Measurements from ENCODE around the gene ZC3H12A. TPM values are rescaled to one million over a fixed set of nuclear protein-coding genes. Genes with fewer than 3 reads are reported as not detected.

The ZC3H12A gene
- total and polyA plus RNA-seq, 4 donors, result 2.1 to 10.9 (median 3.0) TPM

DNA sequence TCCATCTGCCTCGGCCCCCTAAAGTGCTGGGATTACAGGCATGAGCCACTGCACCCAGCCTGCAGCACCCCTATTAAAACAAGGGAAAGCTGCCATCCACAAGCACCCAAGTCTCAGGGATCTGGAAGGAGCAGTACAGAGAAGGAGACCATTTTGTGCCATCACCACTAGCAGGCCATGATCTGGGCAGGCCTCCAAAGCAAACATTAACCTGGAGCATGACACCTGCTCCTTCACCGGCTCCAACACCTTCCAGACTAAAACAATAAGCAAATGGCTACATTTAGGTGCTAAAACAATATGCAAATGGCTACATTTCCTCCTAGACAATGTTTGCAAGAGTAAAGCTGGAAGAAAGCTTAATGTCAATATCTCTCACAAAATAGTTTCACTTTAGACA lies 23.5 kb downstream of the ZC3H12A start:
- 51% methylated on average over 2 of the region's 2 CpGs for WGBS
- no peak for DNase-seq (ENCODE audit: low spot score)
- peaks cover 6 to 26% (median 19%) of the 10 kb centered on the region in 4 donors for H3K36me3 ChIP-seq (ENCODE audit: control insufficient read depth in 4 of 4, insufficient read depth in 3 of 4, low read depth in 1 of 4, low read length in 3 of 4)
- no peak overlapping the region for H3K4me3 ChIP-seq (ENCODE audit: low read depth in 1 of 3, low read length in 3 of 3)
- H3K27me3 ChIP-seq (ENCODE audit: control insufficient read depth in 4 of 4, insufficient read depth in 4 of 4, low read length in 3 of 4), result no peaks in the 10 kb centered on the region
- H3K9ac ChIP-seq (ENCODE audit: low read depth in 1 of 2, low read length in 2 of 2), result no peak overlapping the region
- no peaks in the 10 kb centered on the region for H3K9me3 ChIP-seq (ENCODE audit: control insufficient read depth in 4 of 4, low read length in 3 of 4)
- TF ChIP-seq YY1 (IDR thresholded peaks at IDR 0.05), result peak; percentile 82
- TF ChIP-seq HNF4G (IDR thresholded peaks at IDR 0.05), result no peak
- H3K4me1 ChIP-seq (ENCODE audit: control insufficient read depth in 4 of 4, insufficient read depth in 4 of 4, low read length in 3 of 4), result peaks cover 1 to 7% (median 6%) of the 10 kb centered on the region in 4 donors
- no peak overlapping the region for H3K27ac ChIP-seq (ENCODE audit: low read depth in 1 of 2, low read length in 2 of 2)

DNA sequence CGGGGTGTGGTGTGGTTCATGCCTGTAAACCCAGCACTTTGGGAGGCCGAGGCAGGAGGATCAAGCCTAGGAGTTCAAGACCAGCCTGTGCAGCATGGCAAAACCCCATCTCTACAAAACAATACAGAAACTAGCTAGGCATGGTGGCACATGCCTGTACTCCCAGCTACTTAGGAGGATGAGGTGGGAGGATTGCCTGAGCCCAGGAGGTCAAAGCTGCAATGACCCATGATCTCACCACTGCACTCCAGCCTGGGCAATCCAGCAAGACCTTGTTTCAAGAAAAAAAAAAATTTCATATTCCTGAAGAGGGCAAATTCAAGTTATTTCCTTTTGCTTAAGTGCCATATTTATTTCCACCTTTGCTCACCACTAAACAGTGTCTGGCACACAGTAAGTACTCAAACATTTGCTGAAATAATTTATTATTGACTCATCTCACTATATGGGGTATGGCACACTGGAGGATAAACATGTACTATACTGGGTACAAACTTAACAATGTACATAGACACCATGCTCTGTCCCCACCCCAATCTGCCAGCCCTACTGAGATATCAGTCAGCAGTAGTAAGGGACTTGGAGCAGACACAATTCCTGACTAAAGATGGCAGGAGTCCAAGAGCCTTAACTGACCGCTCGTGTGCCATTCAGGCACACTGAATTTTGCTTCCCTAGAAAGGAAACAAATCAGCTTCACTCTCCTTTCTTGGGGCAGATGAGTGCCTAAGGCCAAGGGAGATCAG lies 24.7 kb downstream of the ZC3H12A start:
- peaks cover 1 to 7% (median 6%) of the 10 kb centered on the region in 4 donors for H3K4me1 ChIP-seq (ENCODE audit: control insufficient read depth in 4 of 4, insufficient read depth in 4 of 4, low read length in 3 of 4)

More for the DNA sequence above, 24.7 kb downstream of the ZC3H12A start:
- H3K27me3 ChIP-seq (ENCODE audit: control insufficient read depth in 4 of 4, insufficient read depth in 4 of 4, low read length in 3 of 4), result no peaks in the 10 kb centered on the region
- TF ChIP-seq FOXA1 (IDR thresholded peaks at IDR 0.05), result no peak
- TF ChIP-seq GABPA (IDR thresholded peaks at IDR 0.05 in 1 of 2, conservative IDR thresholded peaks at IDR 0.05 in 1 of 2), result no peak
- no peak for TF ChIP-seq HNF4A (conservative IDR thresholded peaks at IDR 0.05)
- TF ChIP-seq NR2F2 (IDR thresholded peaks at IDR 0.05), result no peak
- TF ChIP-seq, protein P1, sequence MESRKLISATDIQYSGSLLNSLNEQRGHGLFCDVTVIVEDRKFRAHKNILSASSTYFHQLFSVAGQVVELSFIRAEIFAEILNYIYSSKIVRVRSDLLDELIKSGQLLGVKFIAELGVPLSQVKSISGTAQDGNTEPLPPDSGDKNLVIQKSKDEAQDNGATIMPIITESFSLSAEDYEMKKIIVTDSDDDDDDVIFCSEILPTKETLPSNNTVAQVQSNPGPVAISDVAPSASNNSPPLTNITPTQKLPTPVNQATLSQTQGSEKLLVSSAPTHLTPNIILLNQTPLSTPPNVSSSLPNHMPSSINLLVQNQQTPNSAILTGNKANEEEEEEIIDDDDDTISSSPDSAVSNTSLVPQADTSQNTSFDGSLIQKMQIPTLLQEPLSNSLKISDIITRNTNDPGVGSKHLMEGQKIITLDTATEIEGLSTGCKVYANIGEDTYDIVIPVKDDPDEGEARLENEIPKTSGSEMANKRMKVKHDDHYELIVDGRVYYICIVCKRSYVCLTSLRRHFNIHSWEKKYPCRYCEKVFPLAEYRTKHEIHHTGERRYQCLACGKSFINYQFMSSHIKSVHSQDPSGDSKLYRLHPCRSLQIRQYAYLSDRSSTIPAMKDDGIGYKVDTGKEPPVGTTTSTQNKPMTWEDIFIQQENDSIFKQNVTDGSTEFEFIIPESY (IDR thresholded peaks at IDR 0.05), result no peak
- TF ChIP-seq JUND (IDR thresholded peaks at IDR 0.05), result no peak
- TF ChIP-seq FOXA2 (IDR thresholded peaks at IDR 0.05), result no peak
- TF ChIP-seq RAD21 (IDR thresholded peaks at IDR 0.05), result no peak
- TF ChIP-seq EGR1 (IDR thresholded peaks at IDR 0.05; ENCODE audit: low read depth in 2 of 2), result no peak
- TF ChIP-seq, protein P2, sequence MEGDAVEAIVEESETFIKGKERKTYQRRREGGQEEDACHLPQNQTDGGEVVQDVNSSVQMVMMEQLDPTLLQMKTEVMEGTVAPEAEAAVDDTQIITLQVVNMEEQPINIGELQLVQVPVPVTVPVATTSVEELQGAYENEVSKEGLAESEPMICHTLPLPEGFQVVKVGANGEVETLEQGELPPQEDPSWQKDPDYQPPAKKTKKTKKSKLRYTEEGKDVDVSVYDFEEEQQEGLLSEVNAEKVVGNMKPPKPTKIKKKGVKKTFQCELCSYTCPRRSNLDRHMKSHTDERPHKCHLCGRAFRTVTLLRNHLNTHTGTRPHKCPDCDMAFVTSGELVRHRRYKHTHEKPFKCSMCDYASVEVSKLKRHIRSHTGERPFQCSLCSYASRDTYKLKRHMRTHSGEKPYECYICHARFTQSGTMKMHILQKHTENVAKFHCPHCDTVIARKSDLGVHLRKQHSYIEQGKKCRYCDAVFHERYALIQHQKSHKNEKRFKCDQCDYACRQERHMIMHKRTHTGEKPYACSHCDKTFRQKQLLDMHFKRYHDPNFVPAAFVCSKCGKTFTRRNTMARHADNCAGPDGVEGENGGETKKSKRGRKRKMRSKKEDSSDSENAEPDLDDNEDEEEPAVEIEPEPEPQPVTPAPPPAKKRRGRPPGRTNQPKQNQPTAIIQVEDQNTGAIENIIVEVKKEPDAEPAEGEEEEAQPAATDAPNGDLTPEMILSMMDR (IDR thresholded peaks at IDR 0.05; ENCODE audit: low read depth, low read length, missing input control), result no peak
- TF ChIP-seq SP1 (IDR thresholded peaks at IDR 0.05), result no peak
- TF ChIP-seq, protein P3, sequence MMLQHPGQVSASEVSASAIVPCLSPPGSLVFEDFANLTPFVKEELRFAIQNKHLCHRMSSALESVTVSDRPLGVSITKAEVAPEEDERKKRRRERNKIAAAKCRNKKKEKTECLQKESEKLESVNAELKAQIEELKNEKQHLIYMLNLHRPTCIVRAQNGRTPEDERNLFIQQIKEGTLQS (IDR thresholded peaks at IDR 0.05), result no peak
- TF ChIP-seq YY1 (IDR thresholded peaks at IDR 0.05), result no peak
- TF ChIP-seq, protein P4, sequence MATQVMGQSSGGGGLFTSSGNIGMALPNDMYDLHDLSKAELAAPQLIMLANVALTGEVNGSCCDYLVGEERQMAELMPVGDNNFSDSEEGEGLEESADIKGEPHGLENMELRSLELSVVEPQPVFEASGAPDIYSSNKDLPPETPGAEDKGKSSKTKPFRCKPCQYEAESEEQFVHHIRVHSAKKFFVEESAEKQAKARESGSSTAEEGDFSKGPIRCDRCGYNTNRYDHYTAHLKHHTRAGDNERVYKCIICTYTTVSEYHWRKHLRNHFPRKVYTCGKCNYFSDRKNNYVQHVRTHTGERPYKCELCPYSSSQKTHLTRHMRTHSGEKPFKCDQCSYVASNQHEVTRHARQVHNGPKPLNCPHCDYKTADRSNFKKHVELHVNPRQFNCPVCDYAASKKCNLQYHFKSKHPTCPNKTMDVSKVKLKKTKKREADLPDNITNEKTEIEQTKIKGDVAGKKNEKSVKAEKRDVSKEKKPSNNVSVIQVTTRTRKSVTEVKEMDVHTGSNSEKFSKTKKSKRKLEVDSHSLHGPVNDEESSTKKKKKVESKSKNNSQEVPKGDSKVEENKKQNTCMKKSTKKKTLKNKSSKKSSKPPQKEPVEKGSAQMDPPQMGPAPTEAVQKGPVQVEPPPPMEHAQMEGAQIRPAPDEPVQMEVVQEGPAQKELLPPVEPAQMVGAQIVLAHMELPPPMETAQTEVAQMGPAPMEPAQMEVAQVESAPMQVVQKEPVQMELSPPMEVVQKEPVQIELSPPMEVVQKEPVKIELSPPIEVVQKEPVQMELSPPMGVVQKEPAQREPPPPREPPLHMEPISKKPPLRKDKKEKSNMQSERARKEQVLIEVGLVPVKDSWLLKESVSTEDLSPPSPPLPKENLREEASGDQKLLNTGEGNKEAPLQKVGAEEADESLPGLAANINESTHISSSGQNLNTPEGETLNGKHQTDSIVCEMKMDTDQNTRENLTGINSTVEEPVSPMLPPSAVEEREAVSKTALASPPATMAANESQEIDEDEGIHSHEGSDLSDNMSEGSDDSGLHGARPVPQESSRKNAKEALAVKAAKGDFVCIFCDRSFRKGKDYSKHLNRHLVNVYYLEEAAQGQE (IDR thresholded peaks at IDR 0.05), result no peak
- no peak for TF ChIP-seq TAF1 (conservative IDR thresholded peaks at IDR 0.05)
- no peak for TF ChIP-seq HNF4G (IDR thresholded peaks at IDR 0.05)
- no peak for TF ChIP-seq RXRA (IDR thresholded peaks at IDR 0.05)
- TF ChIP-seq, protein P5, sequence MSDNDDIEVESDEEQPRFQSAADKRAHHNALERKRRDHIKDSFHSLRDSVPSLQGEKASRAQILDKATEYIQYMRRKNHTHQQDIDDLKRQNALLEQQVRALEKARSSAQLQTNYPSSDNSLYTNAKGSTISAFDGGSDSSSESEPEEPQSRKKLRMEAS (IDR thresholded peaks at IDR 0.05), result no peak
- WGBS, result 63% methylated on average over 4 of the region's 4 CpGs
- H3K9me3 ChIP-seq (ENCODE audit: control insufficient read depth in 4 of 4, low read length in 3 of 4), result no peaks in the 10 kb centered on the region
- no peak overlapping the region for H3K4me3 ChIP-seq (ENCODE audit: low read depth in 1 of 3, low read length in 3 of 3)
- peak overlapping the region in 1 of 2 donors; percentile 43 for H3K9ac ChIP-seq (ENCODE audit: low read depth in 1 of 2, low read length in 2 of 2)
- peak overlapping the region in 1 of 2 donors; percentile 15 for H3K27ac ChIP-seq (ENCODE audit: low read depth in 1 of 2, low read length in 2 of 2)
- peaks cover 5 to 18% (median 16%) of the 10 kb centered on the region in 4 donors for H3K36me3 ChIP-seq (ENCODE audit: control insufficient read depth in 4 of 4, insufficient read depth in 3 of 4, low read depth in 1 of 4, low read length in 3 of 4)
- no peak for DNase-seq (ENCODE audit: low spot score)
